HepG2 (cell line): ENCODE results near the gene BTBD19. TPM values are rescaled to one million over a fixed set of nuclear protein-coding genes. Genes with fewer than 3 reads are reported as not detected.

Experiments
- ARNT2 ChIP-seq: sonication (generic); formaldehyde crosslinking; IDR thresholded peaks from 2 replicates; pipeline ENCODE4 v1.8.0; 2022; ENCODE audit warnings: mild to moderate bottlenecking, low read depth, missing genetic modification reagents, moderate library complexity
- HES4 ChIP-seq: sonication (generic); formaldehyde crosslinking; IDR thresholded peaks from 2 replicates; pipeline ENCODE4 v1.9.0; 2021; ENCODE audit warnings: mild to moderate bottlenecking, missing genetic modification reagents, borderline replicate concordance
- KDM4B ChIP-seq: sonication (generic); formaldehyde crosslinking; IDR thresholded peaks from 2 replicates; pipeline ENCODE4 v1.4.0; 2020; ENCODE audit warnings: missing genetic modification reagents
- KLF15 ChIP-seq: sonication (generic); formaldehyde crosslinking; IDR thresholded peaks from 2 replicates; pipeline ENCODE4 v1.8.1; 2023; ENCODE audit warnings: borderline replicate concordance, mild to moderate bottlenecking, inconsistent platforms, missing genetic modification reagents, mixed read lengths
- KMT2B ChIP-seq: IDR thresholded peaks from 2 replicates; pipeline ENCODE4 v1.6.1; 2016; ENCODE audit warnings: missing genetic modification reagents, missing compliant biosample characterization
- NKX3-1 ChIP-seq: sonication (generic); formaldehyde crosslinking; IDR thresholded peaks from 2 replicates; pipeline ENCODE4 v1.5.0; 2020; ENCODE audit warnings: missing genetic modification reagents
- POGZ ChIP-seq: sonication (generic); formaldehyde crosslinking; IDR thresholded peaks from 2 replicates; pipeline ENCODE4 v1.4.0; 2020; ENCODE audit warnings: mild to moderate bottlenecking, missing genetic modification reagents
- POLR2AphosphoS2 ChIP-seq: IDR thresholded peaks from 2 replicates; pipeline ENCODE4 v1.6.1; 2011; ENCODE audit warnings: low read depth, low read length, improper control_type of control experiment
- RBM22 ChIP-seq: fragments of 200-400 bp; formaldehyde crosslinking; optimal IDR thresholded peaks from 2 replicates; pipeline ENCODE3; 2017; ENCODE audit warnings: mild to moderate bottlenecking, low read length, moderate library complexity
- TFDP2 ChIP-seq: sonication (generic); formaldehyde crosslinking; IDR thresholded peaks from 2 replicates; pipeline ENCODE4 v1.4.0; 2020; ENCODE audit warnings: missing genetic modification reagents
- U2AF1 ChIP-seq: fragments of 200-400 bp; formaldehyde crosslinking; optimal IDR thresholded peaks from 2 replicates; pipeline ENCODE3; 2017; ENCODE audit warnings: mild to moderate bottlenecking, low read depth, low read length
- ZBTB7B ChIP-seq: sonication (generic); formaldehyde crosslinking; IDR thresholded peaks from 2 replicates; pipeline ENCODE4 v1.4.0; 2020; ENCODE audit warnings: missing genetic modification reagents
- ZKSCAN8 ChIP-seq: IDR thresholded peaks from 2 replicates; pipeline ENCODE4 v1.6.1; 2016; ENCODE audit warnings: borderline replicate concordance, missing genetic modification reagents, missing compliant biosample characterization
- ZNF333 ChIP-seq: sonication (generic); formaldehyde crosslinking; IDR thresholded peaks from 2 replicates; pipeline ENCODE4 v1.4.0; 2020; ENCODE audit warnings: mild to moderate bottlenecking, missing genetic modification reagents, borderline replicate concordance
- ZNF496 ChIP-seq: sonication (generic); formaldehyde crosslinking; IDR thresholded peaks from 2 replicates; pipeline ENCODE4 v1.8.1; 2023; ENCODE audit warnings: mild to moderate bottlenecking, moderate library complexity, missing genetic modification reagents; ENCODE audit not compliant: insufficient replicate concordance
- ZNF589 ChIP-seq: sonication (generic); formaldehyde crosslinking; conservative IDR thresholded peaks from 2 replicates; pipeline ENCODE4 v1.8.0; 2022; ENCODE audit warnings: mild to moderate bottlenecking, moderate library complexity, missing genetic modification reagents
- ZNF770 ChIP-seq: sonication (generic); formaldehyde crosslinking; IDR thresholded peaks from 2 replicates; pipeline ENCODE4 v1.5.0; 2020; ENCODE audit warnings: mild to moderate bottlenecking, missing genetic modification reagents
- ZNF839 ChIP-seq: sonication (generic); formaldehyde crosslinking; IDR thresholded peaks from 2 replicates; pipeline ENCODE4 v1.4.0; 2020; ENCODE audit warnings: missing genetic modification reagents, mild to moderate bottlenecking, borderline replicate concordance
- polyA plus RNA-seq, 8 experiments: library from polyadenylated mRNA; depleted of rRNA in 3 of 8; stranded (reverse) in 7 of 8; unstranded in 1 of 8; fragments of >200 nt; fragmentation: Illumina TruSeq in 4 of 8; extraction: Trizol in 4 of 8; gene quantifications; 2 replicates each; pipeline versions ENCODE4 v1.2.1 to v1.2.3, GENCODE V29; 2011 to 2016; ENCODE audit warnings: low read depth in 4 of 8, missing spikeins in 1 of 8, mixed read lengths in 1 of 8; ENCODE audit not compliant: insufficient read depth in 1 of 8
- total RNA-seq, 5 experiments: library from RNA; depleted of rRNA; stranded (reverse); fragments of >200 nt; fragmentation: Illumina TruSeq; extraction: Trizol; gene quantifications; 2 replicates each; pipeline ENCODE4 v1.2.3, GENCODE V29; 2016; ENCODE audit warnings: low read depth in 1 of 5
- TF ChIP-seq, protein P1 (sequence below): sonication (generic); formaldehyde crosslinking; IDR thresholded peaks from 2 replicates; pipeline ENCODE4 v1.4.0; 2020; ENCODE audit warnings: missing genetic modification reagents, mild to moderate bottlenecking, borderline replicate concordance
- TF ChIP-seq, protein P2 (sequence below): sonication (generic); formaldehyde crosslinking; IDR thresholded peaks from 2 replicates; pipeline ENCODE4 v1.5.0; 2020; ENCODE audit warnings: mild to moderate bottlenecking, missing genetic modification reagents

BTBD19 gene
- total and polyA plus RNA-seq, 2 of the 13 experiments (the other 11 are each of a cell fraction or from before 2014, with no cell fraction given): 2.7 to 6.7 TPM

- TF ChIP-seq, protein P1, sequence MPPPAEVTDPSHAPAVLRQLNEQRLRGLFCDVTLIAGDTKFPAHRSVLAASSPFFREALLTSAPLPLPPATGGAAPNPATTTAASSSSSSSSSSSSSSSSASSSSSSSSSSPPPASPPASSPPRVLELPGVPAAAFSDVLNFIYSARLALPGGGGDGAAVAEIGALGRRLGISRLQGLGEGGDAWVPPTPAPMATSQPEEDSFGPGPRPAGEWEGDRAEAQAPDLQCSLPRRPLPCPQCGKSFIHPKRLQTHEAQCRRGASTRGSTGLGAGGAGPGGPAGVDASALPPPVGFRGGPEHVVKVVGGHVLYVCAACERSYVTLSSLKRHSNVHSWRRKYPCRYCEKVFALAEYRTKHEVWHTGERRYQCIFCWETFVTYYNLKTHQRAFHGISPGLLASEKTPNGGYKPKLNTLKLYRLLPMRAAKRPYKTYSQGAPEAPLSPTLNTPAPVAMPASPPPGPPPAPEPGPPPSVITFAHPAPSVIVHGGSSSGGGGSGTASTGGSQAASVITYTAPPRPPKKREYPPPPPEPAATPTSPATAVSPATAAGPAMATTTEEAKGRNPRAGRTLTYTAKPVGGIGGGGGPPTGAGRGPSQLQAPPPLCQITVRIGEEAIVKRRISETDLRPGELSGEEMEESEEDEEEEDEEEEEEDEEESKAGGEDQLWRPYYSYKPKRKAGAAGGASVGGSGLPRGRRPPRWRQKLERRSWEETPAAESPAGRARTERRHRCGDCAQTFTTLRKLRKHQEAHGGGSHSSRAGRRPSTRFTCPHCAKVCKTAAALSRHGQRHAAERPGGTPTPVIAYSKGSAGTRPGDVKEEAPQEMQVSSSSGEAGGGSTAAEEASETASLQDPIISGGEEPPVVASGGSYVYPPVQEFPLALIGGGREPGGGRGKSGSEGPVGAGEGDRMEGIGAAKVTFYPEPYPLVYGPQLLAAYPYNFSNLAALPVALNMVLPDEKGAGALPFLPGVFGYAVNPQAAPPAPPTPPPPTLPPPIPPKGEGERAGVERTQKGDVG (CRISPR knock-in tag): peak; percentile 41; the same call in 1 of the 2 replicates
- TF ChIP-seq ZNF589 (CRISPR knock-in tag) (peak; percentile 60; the same call in 1 of the 2 replicates), POGZ (CRISPR knock-in tag) (peak; percentile 54), ARNT2 (CRISPR knock-in tag) (peak; percentile 18; the same call in 1 of the 2 replicates), KMT2B (CRISPR knock-in tag) (no peak; the same call in none of the 2 replicates), KDM4B (no peak), HES4 (CRISPR knock-in tag) (no peak), ZNF496 (CRISPR knock-in tag) (no peak), NKX3-1 (no peak), KLF15 (CRISPR knock-in tag) (no peak), ZBTB7B (CRISPR knock-in tag) (peak; percentile 57; the same call in 1 of the 2 replicates), TFDP2 (CRISPR knock-in tag) (peak; percentile 28; the same call in 1 of the 2 replicates), U2AF1 (no peak), ZKSCAN8 (CRISPR knock-in tag) (no peak), ZNF839 (CRISPR knock-in tag) (peak; percentile 50; the same call in 1 of the 2 replicates), ZNF333 (CRISPR knock-in tag) (no peak; the same call in 1 of the 2 replicates), POLR2AphosphoS2 (no peak), ZNF770 (CRISPR knock-in tag) (peak; percentile 97), RBM22 (no peak)
- TF ChIP-seq, protein P2, sequence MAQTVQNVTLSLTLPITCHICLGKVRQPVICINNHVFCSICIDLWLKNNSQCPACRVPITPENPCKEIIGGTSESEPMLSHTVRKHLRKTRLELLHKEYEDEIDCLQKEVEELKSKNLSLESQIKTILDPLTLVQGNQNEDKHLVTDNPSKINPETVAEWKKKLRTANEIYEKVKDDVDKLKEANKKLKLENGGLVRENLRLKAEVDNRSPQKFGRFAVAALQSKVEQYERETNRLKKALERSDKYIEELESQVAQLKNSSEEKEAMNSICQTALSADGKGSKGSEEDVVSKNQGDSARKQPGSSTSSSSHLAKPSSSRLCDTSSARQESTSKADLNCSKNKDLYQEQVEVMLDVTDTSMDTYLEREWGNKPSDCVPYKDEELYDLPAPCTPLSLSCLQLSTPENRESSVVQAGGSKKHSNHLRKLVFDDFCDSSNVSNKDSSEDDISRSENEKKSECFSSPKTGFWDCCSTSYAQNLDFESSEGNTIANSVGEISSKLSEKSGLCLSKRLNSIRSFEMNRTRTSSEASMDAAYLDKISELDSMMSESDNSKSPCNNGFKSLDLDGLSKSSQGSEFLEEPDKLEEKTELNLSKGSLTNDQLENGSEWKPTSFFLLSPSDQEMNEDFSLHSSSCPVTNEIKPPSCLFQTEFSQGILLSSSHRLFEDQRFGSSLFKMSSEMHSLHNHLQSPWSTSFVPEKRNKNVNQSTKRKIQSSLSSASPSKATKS (CRISPR knock-in tag): no peak
Measured at GRCh38 chr1:44826375-44827196, 18.3 kb downstream of the BTBD19 start (continued).
